ENCODE measurements around the gene RAB35. TPM values are rescaled to one million over a fixed set of nuclear protein-coding genes. Genes with fewer than 3 reads are reported as not detected.

The RAB35 gene
- total RNA-seq, 1 donor from 2014 or later: 32.8 TPM

DNA sequence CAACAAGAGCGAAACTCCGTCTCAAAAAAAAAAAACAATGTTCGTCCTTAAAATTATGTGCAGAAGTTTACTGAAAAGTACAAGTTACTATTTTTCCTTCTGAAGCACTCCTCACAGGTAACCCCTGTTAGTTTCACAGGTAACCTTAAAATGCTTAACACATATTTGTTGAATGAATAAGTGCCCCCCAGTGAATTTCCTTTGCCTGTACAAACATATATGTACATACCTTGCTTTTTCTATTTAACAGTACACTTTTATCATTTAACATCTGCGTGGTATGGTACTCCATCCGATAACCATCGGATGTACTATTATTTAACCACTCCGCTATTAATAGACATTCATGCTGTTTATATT is 1.4 kb upstream of the RAB35 start:
- DNase-seq (ENCODE audit: low read depth): no peak

DNA sequence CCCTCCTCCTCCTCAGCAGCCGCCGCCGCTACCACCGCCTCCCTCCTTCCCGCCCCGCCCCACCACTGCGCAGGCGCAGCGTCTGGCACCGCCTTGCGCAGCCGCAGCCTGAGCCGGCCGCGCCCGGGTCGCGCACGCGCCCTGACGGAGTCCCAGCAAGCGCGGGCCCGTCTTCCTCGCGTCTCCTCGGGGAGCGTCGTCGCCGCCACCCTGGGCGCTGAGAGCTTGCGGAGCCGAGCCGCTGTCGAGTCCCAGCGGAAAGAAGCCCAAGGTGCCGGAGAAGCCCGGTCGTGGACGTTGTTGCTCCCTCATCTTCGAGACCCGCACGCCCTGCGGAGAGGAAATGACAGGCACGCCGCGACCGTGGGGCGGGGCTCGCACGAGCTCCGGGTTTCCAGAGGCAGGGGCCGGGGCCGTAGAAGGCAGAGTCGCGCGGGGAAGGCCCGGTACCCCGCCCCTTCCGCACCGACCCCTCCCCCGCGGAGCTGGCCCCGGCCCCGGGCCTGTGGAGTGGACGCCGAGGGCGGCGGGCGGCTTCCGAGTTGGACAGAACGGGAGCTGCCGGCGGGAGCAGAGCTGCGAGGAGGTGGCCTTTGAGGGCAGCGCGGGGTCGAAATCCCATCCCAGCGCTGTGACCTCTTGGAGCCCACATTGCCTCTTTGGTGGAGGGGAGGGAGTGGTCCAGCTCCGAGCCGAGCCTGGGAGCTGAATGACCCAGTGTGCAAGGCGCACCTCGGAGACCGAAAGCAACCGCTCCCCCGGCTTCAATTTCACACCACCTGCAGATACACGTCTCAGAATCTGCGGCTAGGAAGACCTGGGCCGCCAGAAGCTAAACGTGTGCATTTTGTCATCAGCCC is 469 bp upstream of the RAB35 start:
- DNase-seq (ENCODE audit: low read depth): peak; percentile 60
- TF ChIP-seq, protein P1, sequence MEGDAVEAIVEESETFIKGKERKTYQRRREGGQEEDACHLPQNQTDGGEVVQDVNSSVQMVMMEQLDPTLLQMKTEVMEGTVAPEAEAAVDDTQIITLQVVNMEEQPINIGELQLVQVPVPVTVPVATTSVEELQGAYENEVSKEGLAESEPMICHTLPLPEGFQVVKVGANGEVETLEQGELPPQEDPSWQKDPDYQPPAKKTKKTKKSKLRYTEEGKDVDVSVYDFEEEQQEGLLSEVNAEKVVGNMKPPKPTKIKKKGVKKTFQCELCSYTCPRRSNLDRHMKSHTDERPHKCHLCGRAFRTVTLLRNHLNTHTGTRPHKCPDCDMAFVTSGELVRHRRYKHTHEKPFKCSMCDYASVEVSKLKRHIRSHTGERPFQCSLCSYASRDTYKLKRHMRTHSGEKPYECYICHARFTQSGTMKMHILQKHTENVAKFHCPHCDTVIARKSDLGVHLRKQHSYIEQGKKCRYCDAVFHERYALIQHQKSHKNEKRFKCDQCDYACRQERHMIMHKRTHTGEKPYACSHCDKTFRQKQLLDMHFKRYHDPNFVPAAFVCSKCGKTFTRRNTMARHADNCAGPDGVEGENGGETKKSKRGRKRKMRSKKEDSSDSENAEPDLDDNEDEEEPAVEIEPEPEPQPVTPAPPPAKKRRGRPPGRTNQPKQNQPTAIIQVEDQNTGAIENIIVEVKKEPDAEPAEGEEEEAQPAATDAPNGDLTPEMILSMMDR (IDR thresholded peaks at IDR 0.05; ENCODE audit: insufficient read depth, low read length, poor library complexity, severe bottlenecking): no peak
- peak overlapping the region; percentile 61 for H3K4me3 ChIP-seq (ENCODE audit: low read depth, low read length)
- H3K36me3 ChIP-seq (ENCODE audit: control insufficient read depth, insufficient read depth, low read length): no peaks in the 10 kb centered on the region
- no peaks in the 10 kb centered on the region for H3K27me3 ChIP-seq (ENCODE audit: control insufficient read depth, insufficient read depth, low read length)

More for the DNA sequence above, 1.4 kb upstream of the RAB35 start:
- TF ChIP-seq, protein P1 (IDR thresholded peaks at IDR 0.05; ENCODE audit: insufficient read depth, low read length, poor library complexity, severe bottlenecking): no peak
- no peaks in the 10 kb centered on the region for H3K36me3 ChIP-seq (ENCODE audit: control insufficient read depth, insufficient read depth, low read length)
- H3K4me3 ChIP-seq (ENCODE audit: low read depth, low read length): peak overlapping the region; percentile 61
- no peaks in the 10 kb centered on the region for H3K27me3 ChIP-seq (ENCODE audit: control insufficient read depth, insufficient read depth, low read length)

DNA sequence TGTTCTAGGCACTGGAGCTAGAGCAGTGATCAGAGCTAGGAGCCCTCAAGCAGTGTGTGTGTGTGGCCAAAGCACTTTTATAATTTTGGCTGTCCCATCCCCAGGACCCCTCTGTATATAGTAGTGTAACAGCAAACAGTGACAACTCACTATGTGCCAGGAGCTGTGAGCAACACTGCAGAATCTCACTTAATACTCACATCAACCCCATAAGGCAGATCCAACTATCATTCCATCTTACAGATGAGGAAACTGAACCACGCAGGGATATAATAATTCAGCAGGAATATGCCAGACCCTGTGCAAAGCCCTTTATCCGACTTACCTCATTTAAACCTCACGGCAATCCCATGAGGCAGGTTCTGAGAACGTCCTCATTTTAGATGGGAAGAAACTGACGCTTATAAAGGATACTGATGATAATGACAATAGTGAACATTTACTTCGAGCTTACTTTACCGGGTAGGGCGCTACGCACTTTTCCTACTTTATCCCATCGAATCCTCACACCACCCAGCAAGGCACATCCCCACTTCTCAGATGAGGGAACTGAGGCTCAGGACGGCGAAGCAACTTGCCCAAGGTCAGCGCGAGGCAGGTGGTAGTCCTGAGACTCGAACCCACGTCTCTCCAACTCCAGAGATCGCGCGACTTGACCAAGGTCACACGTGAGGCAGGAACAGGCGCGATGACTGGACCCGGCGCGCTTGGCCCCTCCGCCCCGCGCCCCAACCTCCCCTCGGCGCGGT is 687 bp downstream of the RAB35 start:
- no peaks in the 10 kb centered on the region for H3K27me3 ChIP-seq (ENCODE audit: control insufficient read depth, insufficient read depth, low read length)
- TF ChIP-seq, protein P1 (IDR thresholded peaks at IDR 0.05; ENCODE audit: insufficient read depth, low read length, poor library complexity, severe bottlenecking): no peak
- no peak for DNase-seq (ENCODE audit: low read depth)

DNA sequence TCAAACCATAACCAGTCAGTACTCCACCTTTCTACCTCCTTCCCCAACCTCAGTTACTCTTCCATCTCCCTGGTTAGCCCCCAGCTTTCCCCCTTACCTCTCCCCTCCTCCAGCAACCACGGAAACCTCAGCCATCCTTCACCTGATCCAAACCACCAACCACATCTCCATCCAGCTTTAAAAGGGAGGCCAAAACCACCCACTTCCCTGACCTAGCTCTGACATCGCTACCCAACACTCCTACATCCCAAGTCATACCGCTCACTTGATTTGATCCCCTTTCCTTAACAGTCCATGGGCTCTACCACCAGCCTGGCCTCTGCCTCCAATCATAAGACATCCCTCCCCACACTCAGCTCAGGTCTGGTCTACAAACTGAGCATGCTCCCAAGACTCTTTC is 1.5 kb downstream of the RAB35 start:
- DNase-seq (ENCODE audit: low read depth): no peak
- Histone ChIP-seq H3K4me3 (ENCODE audit: low read depth, low read length) (no peak overlapping the region), H3K27me3 (ENCODE audit: control insufficient read depth, insufficient read depth, low read length) (no peaks in the 10 kb centered on the region), H3K36me3 (ENCODE audit: control insufficient read depth, insufficient read depth, low read length) (no peaks in the 10 kb centered on the region)
- TF ChIP-seq, protein P1 (IDR thresholded peaks at IDR 0.05; ENCODE audit: insufficient read depth, low read length, poor library complexity, severe bottlenecking): no peak

More for the DNA sequence above, 687 bp downstream of the RAB35 start:
- Histone ChIP-seq H3K36me3 (ENCODE audit: control insufficient read depth, insufficient read depth, low read length) (no peaks in the 10 kb centered on the region), H3K4me3 (ENCODE audit: low read depth, low read length) (peak overlapping the region; percentile 61)

DNA sequence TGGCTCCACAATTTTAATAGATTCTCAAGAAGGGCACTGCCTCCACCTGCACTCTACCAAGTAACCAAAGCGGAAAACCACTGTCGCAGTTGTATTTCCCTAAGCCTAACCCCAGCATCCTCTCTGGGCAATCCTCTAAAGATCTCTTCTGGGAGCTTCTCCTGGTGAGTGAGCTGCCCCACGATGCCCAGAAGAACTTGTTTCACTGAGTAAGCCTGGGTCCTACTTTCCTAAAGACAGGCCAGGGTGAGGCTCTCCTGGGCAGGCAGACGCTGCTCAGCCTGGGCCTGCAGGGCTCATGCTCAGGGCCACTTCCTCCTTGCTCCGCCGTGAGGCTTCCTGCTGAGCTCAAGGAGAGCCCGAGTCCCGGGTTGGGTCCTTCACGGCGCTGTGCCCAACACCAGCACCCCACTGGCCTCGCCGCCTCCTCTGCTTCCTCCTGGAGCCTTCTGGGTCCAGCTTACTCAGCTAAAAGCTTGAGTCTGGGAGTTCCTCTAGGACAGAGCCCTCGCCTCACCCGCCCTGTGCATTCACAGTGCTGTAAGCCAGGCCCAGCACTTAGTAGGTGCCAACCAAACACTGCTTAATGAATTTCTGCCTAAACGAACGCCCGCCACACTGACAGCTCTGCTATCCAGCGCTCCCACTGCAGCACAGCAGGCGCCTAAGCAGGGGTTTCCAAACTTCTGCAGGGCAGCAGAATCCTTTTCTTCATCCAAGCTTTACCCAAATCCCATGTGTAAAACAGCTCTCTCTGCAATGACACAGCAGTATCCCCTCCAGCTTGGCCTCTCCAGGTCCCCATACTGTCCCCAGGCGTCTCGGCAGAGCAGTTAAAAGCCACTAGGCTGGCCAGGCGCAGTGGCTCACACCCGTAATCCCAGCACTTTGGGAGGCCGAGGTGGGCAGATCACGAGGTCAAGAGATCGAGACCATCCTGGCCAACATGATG is 5.7 kb downstream of the RAB35 start:
- H3K27me3 ChIP-seq (ENCODE audit: control insufficient read depth, insufficient read depth, low read length): no peaks in the 10 kb centered on the region
- TF ChIP-seq, protein P1 (IDR thresholded peaks at IDR 0.05; ENCODE audit: insufficient read depth, low read length, poor library complexity, severe bottlenecking): no peak
- H3K36me3 ChIP-seq (ENCODE audit: control insufficient read depth, insufficient read depth, low read length): no peaks in the 10 kb centered on the region
- no peak for DNase-seq (ENCODE audit: low read depth)
- no peak overlapping the region for H3K4me3 ChIP-seq (ENCODE audit: low read depth, low read length)
